Measurements from ENCODE around the gene CCDC74B. TPM values are rescaled to one million over a fixed set of nuclear protein-coding genes. Genes with fewer than 3 reads are reported as not detected.
A peak's percentile ranks its signal among the peaks of the same experiment; 100 is the strongest.
"Not testable (repeated sequence)": the region's sequence is repeated elsewhere in the genome, so short reads cannot be mapped to it uniquely, and the experiment has no call there.

CCDC74B gene
- total RNA-seq, 1 experiment from 2014 or later: 1.2 TPM

GRCh38 chr2:130135692-130136541 is 9.0 kb downstream of the CCDC74B start:
- POLR2A ChIA-PET: no interaction called here
- no TSS peak for BruUV-seq (replicated peaks)
- no peaks in the 10 kb centered on the region for H3K9me3 Mint-ChIP-seq (ENCODE audit: unreplicated experiment)
- TF ChIP-seq CTCF (IDR thresholded peaks at IDR 0.05; ENCODE audit: insufficient read depth in 1 of 2, low read depth in 1 of 2, low read length in 1 of 2, severe bottlenecking in 1 of 2, unreplicated experiment in 1 of 2): no peak
- intact Hi-C loops (cut with micrococcal nuclease; ENCODE audit: unreplicated experiment): no loop called here
- H3K9me3 ChIP-seq: no peaks in the 10 kb centered on the region
- CTCF ChIA-PET: no interaction called here
- no peaks in the 10 kb centered on the region for H3K4me1 Mint-ChIP-seq (ENCODE audit: low read depth, unreplicated experiment)
- no peaks in the 10 kb centered on the region for H3K4me1 ChIP-seq
- no peaks in the 10 kb centered on the region for H3K36me3 Mint-ChIP-seq (ENCODE audit: insufficient read depth, unreplicated experiment)
- H3K27ac Mint-ChIP-seq (ENCODE audit: unreplicated experiment): no peak overlapping the region
- peak in 1 of 2 experiments; percentile 22 for DNase-seq
- H3K27me3 ChIP-seq (replicated peaks; ENCODE audit: control insufficient read depth, insufficient read depth, low read length): no peaks in the 10 kb centered on the region
- H3K36me3 ChIP-seq (ENCODE audit: control insufficient read depth, insufficient read depth, low read length): no peaks in the 10 kb centered on the region
- H3K4me3 Mint-ChIP-seq (ENCODE audit: unreplicated experiment): no peak overlapping the region
- H3K4me3 ChIP-seq (ENCODE audit: low read depth, low read length): no peak overlapping the region
- no peaks in the 10 kb centered on the region for H3K27me3 Mint-ChIP-seq (ENCODE audit: insufficient read depth, unreplicated experiment)

- H3K4me3 ChIP-seq (ENCODE audit: low read depth, low read length): peak within 1 kb of the TSS; percentile 56
- intact Hi-C loops (cut with micrococcal nuclease; ENCODE audit: unreplicated experiment); H3K4me1 Mint-ChIP-seq (ENCODE audit: low read depth, unreplicated experiment); BruUV-seq (replicated peaks); H3K4me1 ChIP-seq; H3K9me3 ChIP-seq; H3K27me3 ChIP-seq (replicated peaks; ENCODE audit: control insufficient read depth, insufficient read depth, low read length); H3K9me3 Mint-ChIP-seq (ENCODE audit: unreplicated experiment); H3K36me3 ChIP-seq (ENCODE audit: control insufficient read depth, insufficient read depth, low read length); H3K27me3 Mint-ChIP-seq (ENCODE audit: insufficient read depth, unreplicated experiment): not testable (repeated sequence)
- H3K4me3 Mint-ChIP-seq (ENCODE audit: unreplicated experiment): peak within 1 kb of the TSS; percentile 99
- DNase-seq: peak; percentile 79 to 87
- CTCF ChIA-PET: interaction anchor here (0.6 kb wide), 1 partner anchor 1080 kb away, joined by 5 read pairs; the partner anchor contains the start of gene POTEE
- POLR2A ChIA-PET: interaction anchor here (0.6 kb wide), 1 partner anchor 1080 kb away, joined by 19 read pairs; the partner anchor contains the start of gene POTEE
- peaks cover 23% of the 10 kb centered on the region for H3K36me3 Mint-ChIP-seq (ENCODE audit: insufficient read depth, unreplicated experiment)
- peak within 1 kb of the TSS; percentile 98 for H3K27ac Mint-ChIP-seq (ENCODE audit: unreplicated experiment)
Measured at GRCh38 chr2:130129120-130129829, 15.6 kb downstream of the CCDC74B start, which contains the start of gene POTEF. POTEF (minus strand) TSS chr2:130129222; CDS start chr2:130120515, 8,707 bp downstream.

GRCh38 chr2:130128464-130128863 is 16.4 kb downstream of the CCDC74B start:
- ChIA-PET CTCF (interaction anchor here (0.6 kb wide), 1 partner anchor 1081 kb away, joined by 5 read pairs; the partner anchor contains the start of gene POTEE), POLR2A (interaction anchor here (0.6 kb wide), 1 partner anchor 1081 kb away, joined by 19 read pairs; the partner anchor contains the start of gene POTEE)
- DNase-seq; BruUV-seq (replicated peaks); H3K36me3 ChIP-seq (ENCODE audit: control insufficient read depth, insufficient read depth, low read length); H3K27me3 Mint-ChIP-seq (ENCODE audit: insufficient read depth, unreplicated experiment); H3K27ac Mint-ChIP-seq (ENCODE audit: unreplicated experiment); H3K9me3 ChIP-seq; H3K4me1 ChIP-seq; H3K27me3 ChIP-seq (replicated peaks; ENCODE audit: control insufficient read depth, insufficient read depth, low read length); H3K4me1 Mint-ChIP-seq (ENCODE audit: low read depth, unreplicated experiment); H3K9me3 Mint-ChIP-seq (ENCODE audit: unreplicated experiment); intact Hi-C loops (cut with micrococcal nuclease; ENCODE audit: unreplicated experiment): not testable (repeated sequence)
- Mint-ChIP-seq H3K36me3 (ENCODE audit: insufficient read depth, unreplicated experiment) (peaks cover 23% of the 10 kb centered on the region), H3K4me3 (ENCODE audit: unreplicated experiment) (peak overlapping the region; percentile 99)
- H3K4me3 ChIP-seq (ENCODE audit: low read depth, low read length): peak overlapping the region; percentile 47

- BruUV-seq (replicated peaks); H3K36me3 ChIP-seq (ENCODE audit: control insufficient read depth, insufficient read depth, low read length); H3K9me3 ChIP-seq; H3K9me3 Mint-ChIP-seq (ENCODE audit: unreplicated experiment); H3K4me1 Mint-ChIP-seq (ENCODE audit: low read depth, unreplicated experiment); H3K27ac Mint-ChIP-seq (ENCODE audit: unreplicated experiment); POLR2A ChIA-PET; H3K4me1 ChIP-seq; H3K27me3 ChIP-seq (replicated peaks; ENCODE audit: control insufficient read depth, insufficient read depth, low read length); intact Hi-C loops (cut with micrococcal nuclease; ENCODE audit: unreplicated experiment); CTCF ChIA-PET; DNase-seq; H3K27me3 Mint-ChIP-seq (ENCODE audit: insufficient read depth, unreplicated experiment): not testable (repeated sequence)
- Mint-ChIP-seq H3K36me3 (ENCODE audit: insufficient read depth, unreplicated experiment) (peaks cover 23% of the 10 kb centered on the region), H3K4me3 (ENCODE audit: unreplicated experiment) (peak overlapping the region; percentile 99)
- H3K4me3 ChIP-seq (ENCODE audit: low read depth, low read length): peak overlapping the region; percentile 47; the same call in 1 of the 2 replicates
Measured at GRCh38 chr2:130127726-130128125, 17.2 kb downstream of the CCDC74B start.

GRCh38 chr2:130120924-130121323 is 24.0 kb downstream of the CCDC74B start:
- CTCF ChIA-PET; H3K27me3 Mint-ChIP-seq (ENCODE audit: insufficient read depth, unreplicated experiment); DNase-seq; BruUV-seq (replicated peaks); H3K27me3 ChIP-seq (replicated peaks; ENCODE audit: control insufficient read depth, insufficient read depth, low read length); POLR2A ChIA-PET; intact Hi-C loops (cut with micrococcal nuclease; ENCODE audit: unreplicated experiment); H3K4me1 ChIP-seq; H3K9me3 Mint-ChIP-seq (ENCODE audit: unreplicated experiment); H3K36me3 Mint-ChIP-seq (ENCODE audit: insufficient read depth, unreplicated experiment); H3K4me3 Mint-ChIP-seq (ENCODE audit: unreplicated experiment); H3K27ac Mint-ChIP-seq (ENCODE audit: unreplicated experiment); H3K36me3 ChIP-seq (ENCODE audit: control insufficient read depth, insufficient read depth, low read length); H3K4me3 ChIP-seq (ENCODE audit: low read depth, low read length); H3K9me3 ChIP-seq; H3K4me1 Mint-ChIP-seq (ENCODE audit: low read depth, unreplicated experiment): not testable (repeated sequence)

Data from Caco-2 (cell line).